A549 (cell line): ENCODE results near the gene RPAIN. TPM values are rescaled to one million over a fixed set of nuclear protein-coding genes. Genes with fewer than 3 reads are reported as not detected.

Experiments
- ATAC-seq, 2 experiments: fragments of 200-7000 bp in 1 of 2; fragments of >200 bp in 1 of 2; cut with Nextera tagmentation in 1 of 2; cut with Tn5 transposase in 1 of 2; 3 replicates each; pipeline versions ENCODE4 v1.8.0 to v1.9.1; 2018 to 2020; ENCODE audit warnings: mild to moderate bottlenecking in 1 of 2, moderate library complexity in 1 of 2
- CTCF ChIA-PET: fragments of 300-600 bp; sonication (Branson Sonifier 250); formaldehyde crosslinking; extraction: SDS; loops from one replicate; lab custom pipeline; 2021; ENCODE audit warnings: antibody characterized with exemption, inconsistent platforms; lab: Yijun Ruan, JAX
- POLR2A ChIA-PET: fragments of 350-600 bp; formaldehyde crosslinking; extraction: SDS; loops from one replicate; lab custom pipeline; 2021; ENCODE audit warnings: antibody characterized with exemption, inconsistent platforms; lab: Yijun Ruan, JAX
- DNase-seq, 2 experiments: peaks; one replicate each; pipeline versions ENCODE4 v3.0.0 to v3.0.0-alpha.2; 2011 to 2016; ENCODE audit warnings: low read depth in 1 of 2, low spot score in 1 of 2
- FAIRE-seq: peaks from 2 replicates; lab custom pipeline; 2011; peaks lifted over from hg19 to GRCh38; lab: Jason Lieb, UNC
- H3K27ac ChIP-seq, 2 experiments: fragments of >200 bp; sonication (Bioruptor Twin); formaldehyde crosslinking; 3 replicates each; pipeline ENCODE4 v1.5.1; 2016 to 2017
- H3K4me1 ChIP-seq: fragments of >200 bp; sonication (Bioruptor Twin); formaldehyde crosslinking; 3 replicates; pipeline ENCODE4 v1.6.1; 2016
- H3K4me2 ChIP-seq: fragments of >200 bp; sonication (Bioruptor Twin); formaldehyde crosslinking; 3 replicates; pipeline ENCODE4 v1.6.1; 2016
- H3K4me3 ChIP-seq: fragments of >200 bp; sonication (Bioruptor Twin); formaldehyde crosslinking; 3 replicates; pipeline ENCODE4 v1.5.1; 2016
- H3K9me3 ChIP-seq: fragments of >200 bp; sonication (Bioruptor Twin); formaldehyde crosslinking; 3 replicates; pipeline ENCODE4 v1.6.1; 2016
- BCL3 ChIP-seq: fragments of >200 bp; sonication (Bioruptor Twin); formaldehyde crosslinking; IDR thresholded peaks from 3 replicates; pipeline ENCODE4 v1.6.1; 2016
- CEBPB ChIP-seq, 2 experiments: fragments of >200 bp in 1 of 2; sonication (Bioruptor Twin) in 1 of 2; formaldehyde crosslinking in 1 of 2; IDR thresholded peaks; 2 replicates each; pipeline ENCODE4 v1.6.1; 2012 to 2016
- CHD2 ChIP-seq: fragments of 150-350 bp; IDR thresholded peaks from 2 replicates; pipeline ENCODE4 v1.6.1; 2014; ENCODE audit warnings: low read length; ENCODE audit not compliant: partially characterized antibody
- E2F6 ChIP-seq: IDR thresholded peaks from 2 replicates; pipeline ENCODE4 v1.6.1; 2012; ENCODE audit warnings: low read depth, borderline replicate concordance
- EHF ChIP-seq: fragments of 250-450 bp; sonication (Bioruptor Pico); IDR thresholded peaks from 2 replicates; pipeline ENCODE4 v1.5.0; 2020; ENCODE audit warnings: mild to moderate bottlenecking
- EP300 ChIP-seq, 2 experiments: fragments of >200 bp; sonication (Bioruptor Twin); formaldehyde crosslinking; IDR thresholded peaks; 2 replicates in 1 of 2; 3 replicates in 1 of 2; pipeline ENCODE4 v1.6.1; 2016 to 2017
- ESRRA ChIP-seq: fragments of 150-350 bp; IDR thresholded peaks from 2 replicates; pipeline ENCODE4 v1.6.1; 2014; ENCODE audit warnings: mild to moderate bottlenecking, low read length, borderline replicate concordance
- FOSB ChIP-seq: fragments of 250-450 bp; sonication (Bioruptor Pico); IDR thresholded peaks from 2 replicates; pipeline ENCODE4 v1.5.0; 2020; ENCODE audit warnings: mild to moderate bottlenecking, moderate library complexity
- FOSL2 ChIP-seq, 2 experiments: fragments of 450-650 bp in 1 of 2; fragments of >200 bp in 1 of 2; sonication (Bioruptor Twin) in 1 of 2; formaldehyde crosslinking; IDR thresholded peaks; 2 replicates each; pipeline versions ENCODE4 v1.5.0 to v1.6.1; 2016 to 2020; ENCODE audit warnings: mild to moderate bottlenecking in 1 of 2, moderate library complexity in 1 of 2
- FOXS1 ChIP-seq: fragments of 250-450 bp; sonication (Bioruptor Pico); IDR thresholded peaks from 2 replicates; pipeline ENCODE4 v1.5.0; 2020; ENCODE audit warnings: mild to moderate bottlenecking, moderate library complexity
- GATA3 ChIP-seq: IDR thresholded peaks from 2 replicates; pipeline ENCODE4 v1.6.1; 2012; ENCODE audit warnings: borderline replicate concordance
- HOXA7 ChIP-seq: fragments of 250-450 bp; sonication (Bioruptor Pico); IDR thresholded peaks from 2 replicates; pipeline ENCODE4 v1.5.0; 2020; ENCODE audit warnings: mild to moderate bottlenecking, moderate library complexity
- HOXB13 ChIP-seq: fragments of 250-450 bp; sonication (Bioruptor Pico); IDR thresholded peaks from 2 replicates; pipeline ENCODE4 v1.5.0; 2020; ENCODE audit warnings: low read depth, mild to moderate bottlenecking, moderate library complexity
- HOXB5 ChIP-seq: fragments of 250-450 bp; sonication (Bioruptor Pico); IDR thresholded peaks from 2 replicates; pipeline ENCODE4 v1.5.0; 2020; ENCODE audit warnings: mild to moderate bottlenecking, moderate library complexity
- KDM1A ChIP-seq: fragments of 200-600 bp; sonication (generic); IDR thresholded peaks from 2 replicates; pipeline ENCODE4 v1.6.1; 2016; ENCODE audit warnings: low read depth, mild to moderate bottlenecking
- KDM5A ChIP-seq: fragments of 200-600 bp; sonication (generic); IDR thresholded peaks from 2 replicates; pipeline ENCODE4 v1.6.1; 2016; ENCODE audit warnings: antibody characterized with exemption, mild to moderate bottlenecking
- MAX ChIP-seq: IDR thresholded peaks from 2 replicates; pipeline ENCODE4 v1.6.1; 2012
- MYC ChIP-seq: IDR thresholded peaks from 2 replicates; pipeline ENCODE4 v1.6.1; 2012; ENCODE audit warnings: mild to moderate bottlenecking, inconsistent platforms, low read length, improper control_type of control experiment, borderline replicate concordance
- NR3C1 ChIP-seq: fragments of >200 bp; sonication (Bioruptor Twin); formaldehyde crosslinking; IDR thresholded peaks from 3 replicates; pipeline ENCODE4 v1.6.1; 2017
- PHF8 ChIP-seq: fragments of 200-600 bp; sonication (generic); IDR thresholded peaks from 2 replicates; pipeline ENCODE4 v1.6.1; 2016; ENCODE audit warnings: low read depth, mild to moderate bottlenecking, antibody characterized with exemption, moderate library complexity, borderline replicate concordance
- POLR2A ChIP-seq: IDR thresholded peaks from 2 replicates; pipeline ENCODE4 v1.6.1; 2012; ENCODE audit warnings: mild to moderate bottlenecking, low read length
- RAD21 ChIP-seq, 2 experiments: fragments of >200 bp in 1 of 2; sonication (Bioruptor Twin) in 1 of 2; formaldehyde crosslinking in 1 of 2; IDR thresholded peaks in 1 of 2; conservative IDR thresholded peaks in 1 of 2; 2 replicates in 1 of 2; 3 replicates in 1 of 2; pipeline ENCODE4 v1.6.1; 2012 to 2018; ENCODE audit warnings: inconsistent platforms in 1 of 2
- RARB ChIP-seq: fragments of 250-450 bp; sonication (Bioruptor Pico); IDR thresholded peaks from 2 replicates; pipeline ENCODE4 v1.8.0; 2021; ENCODE audit warnings: mild to moderate bottlenecking, moderate library complexity
- RCOR1 ChIP-seq: fragments of 150-350 bp; IDR thresholded peaks from 2 replicates; pipeline ENCODE4 v1.6.1; 2014; ENCODE audit warnings: antibody characterized with exemption, low read length, low read depth
- RFX5 ChIP-seq: fragments of 450-650 bp; IDR thresholded peaks from 2 replicates; pipeline ENCODE4 v1.7.1; 2014; ENCODE audit warnings: antibody characterized with exemption, mild to moderate bottlenecking, moderate library complexity
- RNF2 ChIP-seq: fragments of 200-600 bp; sonication (generic); IDR thresholded peaks from 2 replicates; pipeline ENCODE4 v1.6.1; 2016; ENCODE audit warnings: low read depth, mild to moderate bottlenecking, antibody characterized with exemption, moderate library complexity, borderline replicate concordance
- SREBF2 ChIP-seq: fragments of 450-650 bp; IDR thresholded peaks from 2 replicates; pipeline ENCODE4 v1.6.1; 2014; ENCODE audit warnings: mild to moderate bottlenecking, moderate library complexity
- TFCP2L1 ChIP-seq: fragments of 250-450 bp; sonication (Bioruptor Pico); IDR thresholded peaks from 2 replicates; pipeline ENCODE4 v1.5.0; 2021; ENCODE audit warnings: mild to moderate bottlenecking
- ZC3H11A ChIP-seq: fragments of 450-650 bp; IDR thresholded peaks from 2 replicates; pipeline ENCODE4 v1.6.1; 2014; ENCODE audit warnings: antibody characterized with exemption, mild to moderate bottlenecking
- ZNF302 ChIP-seq: fragments of 250-450 bp; sonication (Bioruptor Pico); IDR thresholded peaks from 2 replicates; pipeline ENCODE4 v1.9.0; 2021; ENCODE audit warnings: inconsistent platforms, mild to moderate bottlenecking, moderate library complexity
- ZSCAN20 ChIP-seq: fragments of 250-450 bp; sonication (Bioruptor Pico); IDR thresholded peaks from 2 replicates; pipeline ENCODE4 v1.8.0; 2022; ENCODE audit warnings: mild to moderate bottlenecking, moderate library complexity
- WGBS: methylation state at CpG from one replicate; pipeline ENCODE4 v1.1.6; 2017; ENCODE audit errors: missing lambda C conversion rate; 5-methylcytosine and 5-hydroxymethylcytosine counted together
- polyA plus RNA-seq, 4 experiments: library from polyadenylated mRNA; depleted of rRNA in 3 of 4; stranded (reverse); fragments of >200 nt; fragmentation: RNase III in 1 of 4; extraction: RNeasy Plus Mini Kit Qiagen cat#74134 plus additional on column Dnase treatment in 1 of 4; gene quantifications; 2 replicates in 3 of 4; 3 replicates in 1 of 4; pipeline ENCODE4 v1.2.3, GENCODE V29; 2011 to 2017
- TF ChIP-seq, protein P1 (sequence below): IDR thresholded peaks from 2 replicates; pipeline ENCODE4 v1.6.1; 2012
- TF ChIP-seq, protein P2 (sequence below): fragments of >200 bp; sonication (Bioruptor Twin); formaldehyde crosslinking; IDR thresholded peaks from 3 replicates; pipeline ENCODE4 v1.5.1; 2016
- TF ChIP-seq, protein P3 (sequence below): fragments of 250-450 bp; sonication (Bioruptor Pico); IDR thresholded peaks from 2 replicates; pipeline ENCODE4 v1.5.0; 2020; ENCODE audit warnings: low read depth, mild to moderate bottlenecking, moderate library complexity
- TF ChIP-seq, protein P4 (sequence below): fragments of 450-650 bp; IDR thresholded peaks from 2 replicates; pipeline ENCODE4 v1.6.1; 2014; ENCODE audit warnings: antibody characterized with exemption

Gene RPAIN
- polyA plus RNA-seq, 2 of the 4 experiments (the other 2 are of a cell fraction): 67.6 to 71.9 TPM

DNA sequence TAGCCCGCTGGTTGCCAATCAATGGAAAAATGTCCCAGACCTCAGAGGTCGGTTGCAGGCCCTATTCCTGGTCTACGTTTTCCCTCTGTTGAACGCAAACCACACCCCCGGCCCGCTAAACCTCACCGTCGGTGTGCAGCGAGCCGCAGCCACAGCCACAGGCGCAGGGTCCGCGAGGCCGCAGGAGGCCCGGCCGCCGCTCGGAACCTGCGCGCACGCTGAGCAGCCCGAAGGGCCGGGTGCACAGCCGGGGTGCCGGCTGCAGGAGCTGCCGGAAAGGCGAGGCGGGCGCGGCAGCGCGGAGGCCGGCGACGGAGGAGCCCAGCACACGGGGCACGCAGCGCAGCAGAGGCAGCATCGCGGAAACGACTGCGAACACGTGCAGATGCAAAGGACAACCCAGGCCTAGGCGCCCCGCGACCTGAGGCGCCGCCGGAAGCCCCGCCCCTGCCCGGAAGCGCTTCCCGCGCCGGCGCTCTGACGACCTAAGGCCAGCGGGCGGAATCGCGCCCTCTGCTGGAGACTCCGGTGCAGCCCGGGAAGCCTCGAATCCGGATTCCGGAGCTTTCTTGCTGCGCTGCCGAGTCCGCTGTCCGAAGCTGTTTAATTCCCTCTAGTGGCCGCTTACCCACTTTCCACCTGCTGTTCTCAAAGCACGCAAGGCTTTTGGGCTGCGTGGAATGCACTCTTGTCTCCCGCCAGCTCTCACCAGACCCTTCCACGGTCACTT lies 18.9 kb downstream of the RPAIN start, which contains the start of gene C1QBP:
Gene C1QBP, minus strand, starts transcription at position 440 of the 730 bp plus-strand sequence. Its CDS starts 82 bp downstream, at position 358.
- CTCF ChIA-PET: interaction anchor here (0.5 to 10.9 kb wide), 65 partner anchors 11 to 1717 kb away, joined by 3 to 178 read pairs (median 4); partner anchors contain the start of genes AIPL1, DERL2, DHX33 and MIS12
- POLR2A ChIA-PET: interaction anchor here (0.6 to 1.4 kb wide), 12 partner anchors 10 to 335 kb away, joined by 3 to 17 read pairs (median 5); partner anchors contain the start of genes DERL2, DHX33, MIS12 and NUP88
- 2% methylated on average over 65 of the region's 75 CpGs for WGBS
- peak; percentile 96 to 97 for DNase-seq
- H3K9me3 ChIP-seq: no peaks in the 10 kb centered on the region
- peak; percentile 63 for FAIRE-seq
- peaks cover 29% of the 10 kb centered on the region for H3K4me1 ChIP-seq
- peak within 1 kb of the TSS; percentile 77 for H3K4me3 ChIP-seq
- peak; percentile 93 to 94 for ATAC-seq
- peak within 1 kb of the TSS; percentile 92 to 97 for H3K27ac ChIP-seq
- H3K4me2 ChIP-seq: peak within 1 kb of the TSS; percentile 82
- TF ChIP-seq, protein P1, sequence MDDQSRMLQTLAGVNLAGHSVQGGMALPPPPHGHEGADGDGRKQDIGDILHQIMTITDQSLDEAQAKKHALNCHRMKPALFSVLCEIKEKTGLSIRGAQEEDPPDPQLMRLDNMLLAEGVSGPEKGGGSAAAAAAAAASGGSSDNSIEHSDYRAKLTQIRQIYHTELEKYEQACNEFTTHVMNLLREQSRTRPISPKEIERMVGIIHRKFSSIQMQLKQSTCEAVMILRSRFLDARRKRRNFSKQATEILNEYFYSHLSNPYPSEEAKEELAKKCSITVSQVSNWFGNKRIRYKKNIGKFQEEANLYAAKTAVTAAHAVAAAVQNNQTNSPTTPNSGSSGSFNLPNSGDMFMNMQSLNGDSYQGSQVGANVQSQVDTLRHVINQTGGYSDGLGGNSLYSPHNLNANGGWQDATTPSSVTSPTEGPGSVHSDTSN: no peak
- TF ChIP-seq ZSCAN20 (CRISPR knock-in tag): no peak
- TF ChIP-seq HOXB13 (CRISPR knock-in tag): no peak
- no peak for TF ChIP-seq NR3C1
- TF ChIP-seq KDM5A: peak; percentile 52; the same call in 1 of the 2 replicates
- TF ChIP-seq, protein P2, sequence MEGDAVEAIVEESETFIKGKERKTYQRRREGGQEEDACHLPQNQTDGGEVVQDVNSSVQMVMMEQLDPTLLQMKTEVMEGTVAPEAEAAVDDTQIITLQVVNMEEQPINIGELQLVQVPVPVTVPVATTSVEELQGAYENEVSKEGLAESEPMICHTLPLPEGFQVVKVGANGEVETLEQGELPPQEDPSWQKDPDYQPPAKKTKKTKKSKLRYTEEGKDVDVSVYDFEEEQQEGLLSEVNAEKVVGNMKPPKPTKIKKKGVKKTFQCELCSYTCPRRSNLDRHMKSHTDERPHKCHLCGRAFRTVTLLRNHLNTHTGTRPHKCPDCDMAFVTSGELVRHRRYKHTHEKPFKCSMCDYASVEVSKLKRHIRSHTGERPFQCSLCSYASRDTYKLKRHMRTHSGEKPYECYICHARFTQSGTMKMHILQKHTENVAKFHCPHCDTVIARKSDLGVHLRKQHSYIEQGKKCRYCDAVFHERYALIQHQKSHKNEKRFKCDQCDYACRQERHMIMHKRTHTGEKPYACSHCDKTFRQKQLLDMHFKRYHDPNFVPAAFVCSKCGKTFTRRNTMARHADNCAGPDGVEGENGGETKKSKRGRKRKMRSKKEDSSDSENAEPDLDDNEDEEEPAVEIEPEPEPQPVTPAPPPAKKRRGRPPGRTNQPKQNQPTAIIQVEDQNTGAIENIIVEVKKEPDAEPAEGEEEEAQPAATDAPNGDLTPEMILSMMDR: peak; percentile 99
- TF ChIP-seq ESRRA: no peak
- peak; percentile 87 for TF ChIP-seq E2F6
- TF ChIP-seq RFX5: peak; percentile 67
- no peak; the same call in 1 of the 2 replicates for TF ChIP-seq FOXS1 (CRISPR knock-in tag)
- no peak for TF ChIP-seq ZNF302 (CRISPR knock-in tag)
- TF ChIP-seq EP300 (IDR thresholded peaks at IDR 0.05): no peak
- no peak for TF ChIP-seq ZC3H11A
- TF ChIP-seq, protein P3, sequence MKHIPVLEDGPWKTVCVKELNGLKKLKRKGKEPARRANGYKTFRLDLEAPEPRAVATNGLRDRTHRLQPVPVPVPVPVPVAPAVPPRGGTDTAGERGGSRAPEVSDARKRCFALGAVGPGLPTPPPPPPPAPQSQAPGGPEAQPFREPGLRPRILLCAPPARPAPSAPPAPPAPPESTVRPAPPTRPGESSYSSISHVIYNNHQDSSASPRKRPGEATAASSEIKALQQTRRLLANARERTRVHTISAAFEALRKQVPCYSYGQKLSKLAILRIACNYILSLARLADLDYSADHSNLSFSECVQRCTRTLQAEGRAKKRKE (CRISPR knock-in tag): no peak
- TF ChIP-seq, protein P4, sequence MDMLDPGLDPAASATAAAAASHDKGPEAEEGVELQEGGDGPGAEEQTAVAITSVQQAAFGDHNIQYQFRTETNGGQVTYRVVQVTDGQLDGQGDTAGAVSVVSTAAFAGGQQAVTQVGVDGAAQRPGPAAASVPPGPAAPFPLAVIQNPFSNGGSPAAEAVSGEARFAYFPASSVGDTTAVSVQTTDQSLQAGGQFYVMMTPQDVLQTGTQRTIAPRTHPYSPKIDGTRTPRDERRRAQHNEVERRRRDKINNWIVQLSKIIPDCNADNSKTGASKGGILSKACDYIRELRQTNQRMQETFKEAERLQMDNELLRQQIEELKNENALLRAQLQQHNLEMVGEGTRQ: no peak
- TF ChIP-seq HOXA7 (CRISPR knock-in tag): no peak
- no peak for TF ChIP-seq RNF2
- TF ChIP-seq HOXB5 (CRISPR knock-in tag): 0 out of 2 replicates have a peak, but pooled peaks have one; percentile 20
- TF ChIP-seq MYC: peak; percentile 84
- no peak for TF ChIP-seq CHD2
- TF ChIP-seq RCOR1: no peak
- no peak for TF ChIP-seq CEBPB (IDR thresholded peaks at IDR 0.05)
- no peak for TF ChIP-seq GATA3
- TF ChIP-seq FOSL2 (IDR thresholded peaks at IDR 0.05): no peak
- no peak for TF ChIP-seq FOSL2 (CRISPR knock-in tag; IDR thresholded peaks at IDR 0.05)
- peak; percentile 98 for TF ChIP-seq PHF8
- no peak for TF ChIP-seq EHF (CRISPR knock-in tag)
- peak; percentile 99 for TF ChIP-seq MAX
- TF ChIP-seq RARB: no peak
- no peak for TF ChIP-seq KDM1A
- no peak for TF ChIP-seq FOSB
- TF ChIP-seq BCL3: peak; percentile 85; the same call in 2 of the 3 replicates
- no peak; the same call in 1 of the 2 replicates for TF ChIP-seq TFCP2L1 (CRISPR knock-in tag)
- TF ChIP-seq RAD21 (conservative IDR thresholded peaks at IDR 0.05 in 1 of 2, IDR thresholded peaks at IDR 0.05 in 1 of 2): peak; percentile 74 to 81
- peak; percentile 93 for TF ChIP-seq POLR2A
- TF ChIP-seq SREBF2: no peak
